Measurements from ENCODE around the gene ITM2B.
"Not testable (repeated sequence)": the region's sequence is repeated elsewhere in the genome, so short reads cannot be mapped to it uniquely, and the experiment has no call there.

Gene ITM2B

GRCh38 chr13:48233046-48233888 lies at the start of gene ITM2B:
ITM2B (plus strand) TSS chr13:48233206; CDS start chr13:48233361, 155 bp downstream.
- DNase-seq (ENCODE audit: low spot score): peak; percentile 62

GRCh38 chr13:48184260-48184659 lies 48.7 kb upstream of the ITM2B start:
- DNase-seq (ENCODE audit: low spot score): no peak

GRCh38 chr13:48185018-48185417 lies 48.0 kb upstream of the ITM2B start:
- DNase-seq (ENCODE audit: low spot score): no peak

GRCh38 chr13:48186722-48187121 lies 46.3 kb upstream of the ITM2B start:
- no peak for DNase-seq (ENCODE audit: low spot score)

GRCh38 chr13:48188131-48188530 lies 44.9 kb upstream of the ITM2B start:
- DNase-seq (ENCODE audit: low spot score): no peak

- DNase-seq (ENCODE audit: low spot score): no peak
Observed at GRCh38 chr13:48188601-48189000, 44.4 kb upstream of the ITM2B start.

- no peak for DNase-seq (ENCODE audit: low spot score)
Observed at GRCh38 chr13:48189171-48189570, 43.8 kb upstream of the ITM2B start.

GRCh38 chr13:48192411-48192935 lies 40.5 kb upstream of the ITM2B start:
- DNase-seq (ENCODE audit: low spot score): no peak

GRCh38 chr13:48194379-48194754 lies 38.6 kb upstream of the ITM2B start:
- DNase-seq (ENCODE audit: low spot score): no peak

- DNase-seq (ENCODE audit: low spot score): no peak
Observed at GRCh38 chr13:48199404-48199946, 33.5 kb upstream of the ITM2B start.

- DNase-seq (ENCODE audit: low spot score): no peak
Observed at GRCh38 chr13:48201044-48201443, 32.0 kb upstream of the ITM2B start.

GRCh38 chr13:48207207-48207606 lies 25.8 kb upstream of the ITM2B start:
- DNase-seq (ENCODE audit: low spot score): not testable (repeated sequence)

- no peak for DNase-seq (ENCODE audit: low spot score)
Observed at GRCh38 chr13:48210178-48210577, 22.8 kb upstream of the ITM2B start.

- DNase-seq (ENCODE audit: low spot score): peak; percentile 26
Observed at GRCh38 chr13:48214519-48215121, 18.4 kb upstream of the ITM2B start.

GRCh38 chr13:48215511-48216203 lies 17.3 kb upstream of the ITM2B start:
- DNase-seq (ENCODE audit: low spot score): not testable (repeated sequence)

- DNase-seq (ENCODE audit: low spot score): no peak
Observed at GRCh38 chr13:48216204-48216711, 16.7 kb upstream of the ITM2B start.

GRCh38 chr13:48220592-48220980 lies 12.4 kb upstream of the ITM2B start:
- peak; percentile 15 for DNase-seq (ENCODE audit: low spot score)

GRCh38 chr13:48220981-48221685 lies 11.9 kb upstream of the ITM2B start:
- DNase-seq (ENCODE audit: low spot score): peak; percentile 23

GRCh38 chr13:48221686-48222187 lies 11.3 kb upstream of the ITM2B start:
- DNase-seq (ENCODE audit: low spot score): no peak

- DNase-seq (ENCODE audit: low spot score): peak; percentile 19
Observed at GRCh38 chr13:48222358-48223301, 10.4 kb upstream of the ITM2B start.

All from CD4-positive, alpha-beta T cell treated with Interleukin-15 for 4 hours (primary cell).